Psoas muscle (tissue), 8 donors: Measurements from ENCODE around the gene NLE1. TPM values are rescaled to one million over a fixed set of nuclear protein-coding genes. Genes with fewer than 3 reads are reported as not detected.

Experiments
- ATAC-seq, 4 donors: fragments of 200-7000 bp; cut with Tn5 transposase; one replicate each; pipeline ENCODE4 v1.9.1; 2020; ENCODE audit warnings: moderate library complexity in 3 of 4, mild to moderate bottlenecking in 2 of 4
- DNase-seq, 2 donors: peaks; one replicate each; pipeline ENCODE4 v3.0.0-alpha.2; 2020
- H3K27ac ChIP-seq: fragments of 200-600 bp; one replicate; pipeline ENCODE4 v1.8.0; 2022
- H3K27me3 ChIP-seq, 3 donors: fragments of 200-600 bp in 1 of 3; one replicate each; pipeline versions ENCODE4 v1.6.1 to v1.8.0; 2013 to 2022; ENCODE audit warnings: low read length in 2 of 3, mild to moderate bottlenecking in 2 of 3, moderate library complexity in 1 of 3; ENCODE audit not compliant: insufficient read depth in 3 of 3
- H3K36me3 ChIP-seq, 2 donors: fragments of 200-600 bp in 1 of 2; one replicate each; pipeline versions ENCODE4 v1.6.1 to v1.8.0; 2013 to 2022; ENCODE audit warnings: low read depth in 1 of 2, mild to moderate bottlenecking in 1 of 2, moderate library complexity in 1 of 2; ENCODE audit not compliant: insufficient read depth in 1 of 2
- H3K4me1 ChIP-seq: fragments of 200-600 bp; one replicate; pipeline ENCODE4 v1.8.0; 2022
- H3K4me3 ChIP-seq: fragments of 200-600 bp; one replicate; pipeline ENCODE4 v1.8.0; 2022; ENCODE audit warnings: mild to moderate bottlenecking
- H3K9me3 ChIP-seq: fragments of 200-600 bp; one replicate; pipeline ENCODE4 v1.8.0; 2022
- CTCF ChIP-seq: fragments of 200-600 bp; IDR thresholded peaks from one replicate; pipeline ENCODE4 v1.8.0; 2022; ENCODE audit warnings: antibody characterized with exemption
- WGBS, 3 donors: extraction: QIAGEN DNeasy Blood & Tissue Kit; methylation state at CpG; one replicate each; pipeline versions ENCODE4 v1.1.6 to v1.1.7; 2013; 5-methylcytosine and 5-hydroxymethylcytosine counted together
- intact Hi-C, 2 donors: fragments of 100-400 bp; cut with DNase I; formaldehyde crosslinking; loops; one replicate each; pipeline versions ENCODE4 v1.11.0 to v1.14.2; 2022
- polyA plus RNA-seq, 3 donors: library from polyadenylated mRNA; stranded (reverse); fragments of 200-250 nt; gene quantifications; one replicate each; pipeline ENCODE4 v1.2.3, GENCODE V29; 2013
- total RNA-seq, 4 donors: library from RNA; stranded (reverse); fragmentation: NEBNext Ultra II Directional in 2 of 4; extraction: Animal tissue kit (Norgen Biotek cat#: 25700) in 2 of 4; gene quantifications; one replicate each; pipeline versions ENCODE4 v1.2.1 to v1.2.4, GENCODE V29; 2021 to 2023
- donor health status: healthy with polysubstance abuse.
- donor health status: DM: no; HTN: no; CAD: no; lungs with moderate emphysema.
- donor health status: Bipolar disorder and iron deficiency.
- donor health status: healthy.
- donor health status: DM: yes; HTN: yes; CAD: no.
- donor health status: DM: no; HTN: no; CAD: no.
- donor health status: DM: no; HTN: no; CAD: no.
- donor health status: DM: yes; HTN: yes; CAD: no.

NLE1 gene
- total and polyA plus RNA-seq, 7 donors = 9.1 to 15.6 (median 10.4) TPM

- H3K36me3 ChIP-seq = no peaks in the 10 kb centered on the region
- DNase-seq = no peak
- H3K27ac ChIP-seq = no peak overlapping the region
- no peak for TF ChIP-seq CTCF
- H3K27me3 ChIP-seq = no peaks in the 10 kb centered on the region
- no peak for ATAC-seq
- H3K4me1 ChIP-seq = no peaks in the 10 kb centered on the region
- H3K4me3 ChIP-seq = no peak overlapping the region
- 52 to 63% (median 61%) methylated on average over 3 of the region's 3 CpGs for WGBS, 3 donors
- intact Hi-C loops = no loop called here
- H3K9me3 ChIP-seq = no peaks in the 10 kb centered on the region
Observed at GRCh38 chr17:35082073-35082657, 59.9 kb downstream of the NLE1 start.

- Histone ChIP-seq H3K36me3 (no peaks in the 10 kb centered on the region), H3K4me1 (no peaks in the 10 kb centered on the region), H3K4me3 (no peak overlapping the region), H3K27ac (no peak overlapping the region), H3K27me3 (no peaks in the 10 kb centered on the region), H3K9me3 (no peaks in the 10 kb centered on the region)
- intact Hi-C loops = no loop called here
- no peak for DNase-seq
- TF ChIP-seq CTCF = no peak
- no peak for ATAC-seq
- WGBS, 3 donors = 92 to 100% (median 96%) methylated on average over 1 of the region's 1 CpG
Observed at GRCh38 chr17:35081638-35082037, 60.5 kb downstream of the NLE1 start.

- DNase-seq (no peak), ATAC-seq (no peak)
- no peak for TF ChIP-seq CTCF
- no peaks in the 10 kb centered on the region for H3K4me1 ChIP-seq
- no peak overlapping the region for H3K27ac ChIP-seq
- 33 to 47% (median 33%) methylated on average over 1 of the region's 1 CpG for WGBS, 3 donors
- intact Hi-C loops = no loop called here
- no peaks in the 10 kb centered on the region for H3K36me3 ChIP-seq
- no peaks in the 10 kb centered on the region for H3K9me3 ChIP-seq
- H3K4me3 ChIP-seq = no peak overlapping the region
- H3K27me3 ChIP-seq = no peaks in the 10 kb centered on the region
Observed at GRCh38 chr17:35080536-35080935, 61.6 kb downstream of the NLE1 start.

GRCh38 chr17:35079547-35080423, 62.3 kb downstream of the NLE1 start:
- intact Hi-C loops = no loop called here
- DNase-seq = no peak
- no peaks in the 10 kb centered on the region for H3K4me1 ChIP-seq
- H3K9me3 ChIP-seq = no peaks in the 10 kb centered on the region
- TF ChIP-seq CTCF = no peak
- no peaks in the 10 kb centered on the region for H3K27me3 ChIP-seq
- no peak overlapping the region for H3K27ac ChIP-seq
- ATAC-seq = no peak
- no peak overlapping the region for H3K4me3 ChIP-seq
- H3K36me3 ChIP-seq = no peaks in the 10 kb centered on the region
- WGBS, 3 donors = 96 to 100% (median 100%) methylated on average over 1 of the region's 1 CpG

Other genes with a start within 250 kb of the NLE1 start
- gene CCT6B, start 180.8 kb downstream of the NLE1 start, total RNA-seq = 1 to 10 TPM; 2.4 to 5.2 (median 3.3) TPM
- gene CCT6B, start 180.8 kb downstream of the NLE1 start, polyA plus RNA-seq = 1 to 10 TPM in 2 of 3 donors, under 1 TPM in 1; 0.74 to 1.7 (median 1.2) TPM
- 10 to 100 TPM in 2 of 4 donors, 1 to 10 TPM in 2; 7.0 to 12.6 (median 10.6) TPM for gene ZNF830, start 180.8 kb downstream of the NLE1 start, total RNA-seq
- 10 to 100 TPM in 1 of 3 donors, 1 to 10 TPM in 2; 7.2 to 13.6 (median 9.6) TPM for gene ZNF830, start 180.8 kb downstream of the NLE1 start, polyA plus RNA-seq
- 10 to 100 TPM; 23.5 to 28.2 (median 26.2) TPM for gene LIG3, start 161.8 kb downstream of the NLE1 start, total RNA-seq
- 10 to 100 TPM; 11.5 to 17.6 (median 12.2) TPM for gene LIG3, start 161.8 kb downstream of the NLE1 start, polyA plus RNA-seq
- 10 to 100 TPM; 23.6 to 39.5 (median 31.1) TPM for gene RFFL, start 78.6 kb downstream of the NLE1 start, total RNA-seq
- gene RFFL, start 78.6 kb downstream of the NLE1 start, polyA plus RNA-seq = 10 to 100 TPM in 1 of 3 donors, 1 to 10 TPM in 2; 7.0 to 19.1 (median 8.6) TPM
- gene RAD51D, start 22.4 kb downstream of the NLE1 start, total RNA-seq = 1 to 10 TPM; 4.0 to 6.2 (median 6.0) TPM
- gene RAD51D, start 22.4 kb downstream of the NLE1 start, polyA plus RNA-seq = 1 to 10 TPM; 3.6 to 5.4 (median 3.9) TPM
- not detected for gene FNDC8, start 20.7 kb downstream of the NLE1 start, total RNA-seq
- not detected for gene FNDC8, start 20.7 kb downstream of the NLE1 start, polyA plus RNA-seq
- gene UNC45B, start 5.5 kb upstream of the NLE1 start, total RNA-seq = 100 to 1,000 TPM; 109 to 395 (median 175) TPM
- 10 to 100 TPM in 2 of 3 donors, 1 to 10 TPM in 1; 6.2 to 33.6 (median 33.1) TPM for gene UNC45B, start 5.5 kb upstream of the NLE1 start, polyA plus RNA-seq
- gene SLC35G3, start 52.1 kb upstream of the NLE1 start, total RNA-seq = not detected
- gene SLC35G3, start 52.1 kb upstream of the NLE1 start, polyA plus RNA-seq = not detected
- 10 to 100 TPM; 14.5 to 23.7 (median 20.0) TPM for gene SLFN5, start 100.8 kb upstream of the NLE1 start, total RNA-seq
- 1 to 10 TPM; 1.7 to 9.4 (median 2.0) TPM for gene SLFN5, start 100.8 kb upstream of the NLE1 start, polyA plus RNA-seq
- gene SLFN11, start 231.3 kb upstream of the NLE1 start, total RNA-seq = 10 to 100 TPM in 1 of 4 donors, 1 to 10 TPM in 3; 6.9 to 11.3 (median 8.8) TPM
- gene SLFN11, start 231.3 kb upstream of the NLE1 start, polyA plus RNA-seq = 1 to 10 TPM; 1.8 to 7.0 (median 3.4) TPM